Left ventricle myocardium inferior (tissue), 1 donor: Measurements from ENCODE around the gene NPTXR. TPM values are rescaled to one million over a fixed set of nuclear protein-coding genes. Genes with fewer than 3 reads are reported as not detected.

Experiments
- DNase-seq: peaks from one replicate; pipeline ENCODE4 v3.0.0-alpha.2; 2020
- H3K27ac ChIP-seq: fragments of 200-600 bp; replicated peaks from 2 replicates; pipeline ENCODE4 v1.8.0; 2021
- H3K27me3 ChIP-seq: fragments of 200-600 bp; 2 replicates; pipeline ENCODE4 v1.8.0; 2021; ENCODE audit warnings: low read depth
- H3K36me3 ChIP-seq: fragments of 200-600 bp; 2 replicates; pipeline ENCODE4 v1.8.0; 2021
- H3K4me1 ChIP-seq: fragments of 200-600 bp; 2 replicates; pipeline ENCODE4 v1.8.0; 2021
- H3K4me3 ChIP-seq: fragments of 200-600 bp; 2 replicates; pipeline ENCODE4 v1.8.0; 2021; ENCODE audit warnings: mild to moderate bottlenecking, moderate library complexity
- H3K9me3 ChIP-seq: fragments of 200-600 bp; replicated peaks from 2 replicates; pipeline ENCODE4 v1.8.0; 2021
- intact Hi-C: fragments of 100-400 bp; cut with micrococcal nuclease; formaldehyde crosslinking; loops from one replicate; pipeline ENCODE4 v1.11.0; 2022
- total RNA-seq: library from RNA; stranded (reverse); fragmentation: NEBNext Ultra II Directional; extraction: Animal tissue kit (Norgen Biotek cat#: 25700); gene quantifications from one replicate; pipeline ENCODE4 v1.2.1, GENCODE V29; 2021
- TF ChIP-seq, protein P1 (sequence below): fragments of 200-600 bp; IDR thresholded peaks from 2 replicates; pipeline ENCODE4 v1.8.0; 2021; ENCODE audit warnings: antibody characterized with exemption, mild to moderate bottlenecking, borderline replicate concordance
- donor health status: DM: no; HTN: yes; CAD: no; lungs with severe emphysema.

Gene NPTXR
- total RNA-seq, 1 donor from 2014 or later = 23.3 TPM

GRCh38 chr22:38831166-38831945 is 12.5 kb downstream of the NPTXR start:
- TF ChIP-seq, protein P1, sequence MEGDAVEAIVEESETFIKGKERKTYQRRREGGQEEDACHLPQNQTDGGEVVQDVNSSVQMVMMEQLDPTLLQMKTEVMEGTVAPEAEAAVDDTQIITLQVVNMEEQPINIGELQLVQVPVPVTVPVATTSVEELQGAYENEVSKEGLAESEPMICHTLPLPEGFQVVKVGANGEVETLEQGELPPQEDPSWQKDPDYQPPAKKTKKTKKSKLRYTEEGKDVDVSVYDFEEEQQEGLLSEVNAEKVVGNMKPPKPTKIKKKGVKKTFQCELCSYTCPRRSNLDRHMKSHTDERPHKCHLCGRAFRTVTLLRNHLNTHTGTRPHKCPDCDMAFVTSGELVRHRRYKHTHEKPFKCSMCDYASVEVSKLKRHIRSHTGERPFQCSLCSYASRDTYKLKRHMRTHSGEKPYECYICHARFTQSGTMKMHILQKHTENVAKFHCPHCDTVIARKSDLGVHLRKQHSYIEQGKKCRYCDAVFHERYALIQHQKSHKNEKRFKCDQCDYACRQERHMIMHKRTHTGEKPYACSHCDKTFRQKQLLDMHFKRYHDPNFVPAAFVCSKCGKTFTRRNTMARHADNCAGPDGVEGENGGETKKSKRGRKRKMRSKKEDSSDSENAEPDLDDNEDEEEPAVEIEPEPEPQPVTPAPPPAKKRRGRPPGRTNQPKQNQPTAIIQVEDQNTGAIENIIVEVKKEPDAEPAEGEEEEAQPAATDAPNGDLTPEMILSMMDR = no peak
- no peak for DNase-seq

DNA sequence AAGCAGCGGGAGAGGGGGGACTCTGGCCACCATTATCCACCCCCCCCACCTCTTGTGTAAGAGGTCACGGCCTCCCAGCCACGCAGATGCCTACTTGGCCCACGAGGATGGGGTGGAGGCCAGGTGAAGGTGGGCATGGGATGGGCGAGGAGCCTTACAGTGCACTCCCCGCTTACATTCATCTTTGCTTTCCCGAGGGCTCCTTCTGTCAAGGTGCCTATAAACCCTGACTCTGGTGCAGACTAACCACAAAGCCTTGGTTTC is 13.1 kb downstream of the NPTXR start:
- H3K4me3 ChIP-seq = no peak overlapping the region
- intact Hi-C loops = no loop called here
- no peaks in the 10 kb centered on the region for H3K4me1 ChIP-seq
- H3K36me3 ChIP-seq = peaks cover 3% of the 10 kb centered on the region
- DNase-seq = no peak
- TF ChIP-seq, protein P1 = no peak
- H3K27ac ChIP-seq = no peak overlapping the region
- H3K9me3 ChIP-seq = no peaks in the 10 kb centered on the region
- no peaks in the 10 kb centered on the region for H3K27me3 ChIP-seq

More at GRCh38 chr22:38831166-38831945, 12.5 kb downstream of the NPTXR start:
- Histone ChIP-seq H3K4me3 (no peak overlapping the region), H3K4me1 (no peaks in the 10 kb centered on the region), H3K36me3 (peaks cover 1% of the 10 kb centered on the region), H3K27ac (no peak overlapping the region), H3K9me3 (no peaks in the 10 kb centered on the region), H3K27me3 (no peaks in the 10 kb centered on the region)
- intact Hi-C loops = no loop called here

DNA sequence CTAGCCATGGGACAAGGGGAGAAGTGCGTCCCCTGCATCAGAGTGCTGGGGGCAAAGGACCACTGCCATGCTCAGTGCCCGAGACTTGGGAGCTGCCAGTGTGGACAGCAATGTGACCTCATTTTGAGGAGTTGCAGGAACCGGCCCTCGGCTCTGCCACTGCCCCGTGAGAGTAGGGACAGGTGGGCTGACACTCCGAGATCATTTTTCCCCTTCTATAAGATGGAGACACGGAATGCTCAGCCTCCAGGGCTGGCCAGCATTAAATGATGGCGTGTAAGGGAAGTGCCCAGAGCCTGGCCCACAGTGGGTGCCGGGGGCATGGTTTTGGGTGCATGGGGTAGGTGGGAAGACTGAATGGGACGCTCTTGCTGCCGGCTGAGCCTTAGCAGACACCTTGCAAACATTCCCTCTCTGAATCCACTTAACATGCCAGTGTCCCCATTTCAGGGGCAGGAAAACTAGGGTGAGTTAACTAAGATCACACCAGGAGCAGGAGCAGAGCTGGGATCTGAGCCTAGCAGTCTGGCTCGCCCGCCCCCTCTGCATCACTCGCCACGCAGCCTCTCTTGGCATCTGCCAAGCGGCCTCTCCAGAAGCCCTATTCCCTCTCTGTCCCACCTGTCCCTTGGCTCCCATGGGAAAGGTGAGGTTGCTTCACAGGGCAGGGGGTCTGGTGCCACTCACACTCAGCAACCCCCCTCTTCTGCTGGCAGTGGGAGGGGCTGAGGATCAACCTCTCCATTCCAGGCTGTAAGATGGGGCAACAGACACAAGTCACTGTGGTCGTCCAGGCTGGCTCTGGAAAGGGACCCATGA is 13.6 kb downstream of the NPTXR start:
- intact Hi-C loops = no loop called here
- Histone ChIP-seq H3K27ac (no peak overlapping the region), H3K36me3 (peaks cover 3% of the 10 kb centered on the region), H3K27me3 (no peaks in the 10 kb centered on the region), H3K4me1 (no peaks in the 10 kb centered on the region), H3K4me3 (no peak overlapping the region), H3K9me3 (no peaks in the 10 kb centered on the region)
- TF ChIP-seq, protein P1 = no peak
- DNase-seq = no peak

DNA sequence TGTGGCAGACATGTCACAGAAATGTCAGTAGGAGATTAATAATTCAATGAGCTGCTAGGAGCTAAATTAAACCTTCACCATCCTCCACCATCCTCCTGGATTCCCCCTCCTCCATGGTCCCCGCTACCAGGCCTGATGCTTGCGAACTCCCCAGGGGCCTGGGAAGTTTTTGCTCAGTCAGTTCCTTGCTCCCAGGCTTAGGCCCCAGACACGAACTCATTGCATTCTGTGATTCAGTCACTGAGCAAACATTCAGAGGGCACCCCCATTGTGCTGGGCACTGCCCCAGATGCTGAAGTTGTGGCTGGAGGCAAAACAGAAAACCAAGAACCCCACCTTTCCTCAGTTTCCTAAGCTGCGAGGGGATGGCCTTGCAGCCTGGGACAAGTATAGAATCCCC is 14.3 kb downstream of the NPTXR start:
- H3K4me1 ChIP-seq = no peaks in the 10 kb centered on the region

DNA sequence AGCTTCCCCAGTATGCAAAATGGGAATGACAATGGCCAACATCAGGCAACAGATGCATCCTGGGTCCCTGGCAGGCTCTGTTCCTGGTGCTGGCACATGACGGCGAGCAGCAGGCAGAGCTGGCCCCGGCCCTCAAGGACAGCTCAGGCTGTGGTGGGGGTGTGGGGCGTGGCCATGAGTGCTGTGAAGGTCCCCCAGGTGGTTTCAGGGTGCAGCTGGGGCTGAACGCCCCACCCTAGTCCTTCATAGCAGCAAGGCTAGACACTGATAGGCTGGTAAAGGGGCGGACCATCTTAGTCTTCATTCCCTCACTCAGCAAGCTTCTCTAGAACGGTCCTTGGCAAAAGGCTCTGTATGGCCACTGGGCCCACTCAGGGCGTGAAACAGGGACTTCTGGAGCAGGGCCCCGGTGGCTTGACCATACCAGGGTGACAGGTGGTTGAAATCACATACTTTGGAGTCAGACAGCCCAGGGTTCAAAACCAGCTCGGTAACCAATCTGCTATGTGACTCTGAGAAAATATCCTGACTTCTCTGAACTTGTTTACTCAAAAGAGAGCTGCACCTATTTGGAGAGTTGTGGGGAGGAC is 15.1 kb downstream of the NPTXR start:
- Histone ChIP-seq H3K27me3 (no peaks in the 10 kb centered on the region), H3K4me1 (no peaks in the 10 kb centered on the region), H3K36me3 (peaks cover 3% of the 10 kb centered on the region), H3K4me3 (no peak overlapping the region), H3K9me3 (no peaks in the 10 kb centered on the region), H3K27ac (no peak overlapping the region)
- DNase-seq = no peak
- intact Hi-C loops = no loop called here
- TF ChIP-seq, protein P1 = no peak

More for the DNA sequence above, 14.3 kb downstream of the NPTXR start:
- Histone ChIP-seq H3K27me3 (no peaks in the 10 kb centered on the region), H3K4me3 (no peak overlapping the region), H3K36me3 (peaks cover 3% of the 10 kb centered on the region), H3K27ac (no peak overlapping the region), H3K9me3 (no peaks in the 10 kb centered on the region)
- intact Hi-C loops = no loop called here
- DNase-seq = no peak
- TF ChIP-seq, protein P1 = no peak
